CD4-positive, alpha-beta T cell (primary cell): ENCODE measurements around the gene ABCA13. TPM values are rescaled to one million over a fixed set of nuclear protein-coding genes. Genes with fewer than 3 reads are reported as not detected.

Experiments
- ATAC-seq: fragments of 200-7000 bp; cut with Tn5 transposase; one replicate; pipeline ENCODE4 v1.10.0; 2022; ENCODE audit warnings: mild to moderate bottlenecking; ENCODE audit not compliant: poor library complexity
- CTCF ChIA-PET: fragments of 350-600 bp; sonication (Branson Sonifier 250); formaldehyde crosslinking; loops from one replicate; lab custom pipeline; 2021; ENCODE audit warnings: antibody characterized with exemption, inconsistent platforms; lab: Charles Lee
- POLR2A ChIA-PET: fragments of 350-600 bp; sonication (Branson Sonifier 250); formaldehyde crosslinking; loops from one replicate; lab custom pipeline; 2021; ENCODE audit warnings: antibody characterized with exemption, inconsistent platforms; lab: Charles Lee
- DNase-seq, 14 experiments: peaks; one replicate each; pipeline ENCODE4 v3.0.0-alpha.2; 2013 to 2020; ENCODE audit warnings: mixed read lengths in 2 of 14
- H3K27ac ChIP-seq, 2 donors: one replicate each; pipeline versions ENCODE4 v1.5.1 to v1.7.0; 2013; ENCODE audit warnings: low read length in 2 of 2, low read depth in 1 of 2, mild to moderate bottlenecking in 1 of 2
- H3K27me3 ChIP-seq, 2 experiments: 1 replicate in 1 of 2; 2 replicates in 1 of 2; pipeline versions ENCODE4 v1.6.1 to v1.7.0; 2013; ENCODE audit warnings: low read length in 2 of 2, control low read depth in 1 of 2, mild to moderate bottlenecking in 1 of 2, moderate library complexity in 1 of 2; ENCODE audit not compliant: insufficient read depth in 2 of 2, control insufficient read depth in 1 of 2
- H3K36me3 ChIP-seq: one replicate; pipeline ENCODE4 v1.6.1; 2013; ENCODE audit warnings: low read length, control low read depth; ENCODE audit not compliant: insufficient read depth
- H3K4me1 ChIP-seq: one replicate; pipeline ENCODE4 v1.6.1; 2013; ENCODE audit warnings: low read length, control low read depth; ENCODE audit not compliant: insufficient read depth
- H3K4me3 ChIP-seq: one replicate; pipeline ENCODE4 v1.5.1; 2013; ENCODE audit warnings: mild to moderate bottlenecking, low read length, moderate library complexity
- H3K9me3 ChIP-seq, 2 experiments: 1 replicate in 1 of 2; 2 replicates in 1 of 2; pipeline versions ENCODE4 v1.6.1 to v1.7.0; 2013; ENCODE audit warnings: low read length in 2 of 2, mild to moderate bottlenecking in 2 of 2, control low read depth in 1 of 2, moderate library complexity in 1 of 2; ENCODE audit not compliant: control insufficient read depth in 1 of 2, insufficient read depth in 1 of 2
- H3K27ac Mint-ChIP-seq: one replicate; pipeline ENCODE4 v1.8.0; 2020; ENCODE audit warnings: mixed read lengths
- H3K27me3 Mint-ChIP-seq: one replicate; pipeline ENCODE4 v1.8.0; 2021; ENCODE audit warnings: mixed read lengths
- H3K36me3 Mint-ChIP-seq: one replicate; pipeline ENCODE4 v1.8.0; 2021; ENCODE audit warnings: low read depth, mixed read lengths
- H3K4me1 Mint-ChIP-seq: one replicate; pipeline ENCODE4 v1.8.0; 2021; ENCODE audit warnings: low read depth, mixed read lengths
- H3K4me3 Mint-ChIP-seq: one replicate; pipeline ENCODE4 v1.8.0; 2020; ENCODE audit warnings: mild to moderate bottlenecking, mixed read lengths
- H3K9me3 Mint-ChIP-seq: one replicate; pipeline ENCODE4 v1.8.0; 2020; ENCODE audit warnings: mixed read lengths
- intact Hi-C, 2 experiments: fragments of 100-400 bp; cut with DNase I in 1 of 2; cut with micrococcal nuclease in 1 of 2; formaldehyde crosslinking; loops; one replicate each; pipeline versions ENCODE4 v1.15.1 to v1.9.0; 2023 to 2025; cut with DNase I, micrococcal nuclease
- total RNA-seq, 174 experiments: library from RNA in 2 of 174; stranded (reverse) in 2 of 174; gene quantifications; one replicate each; pipeline ENCODE4 v1.2.3 and lab custom pipeline; 2021 to 2026
- TF ChIP-seq, protein P1 (sequence below): fragments of 200-600 bp; IDR thresholded peaks from one replicate; pipeline ENCODE4 v1.8.0; 2022; ENCODE audit warnings: antibody characterized with exemption, mild to moderate bottlenecking

ABCA13 gene
- total RNA-seq, 2 experiments from 2014 or later = not detected

GRCh38 chr7:48427671-48428070 is 256.4 kb downstream of the ABCA13 start:
- no peaks in the 10 kb centered on the region for H3K4me1 Mint-ChIP-seq
- ChIA-PET POLR2A (no interaction called here), CTCF (no interaction called here)
- H3K36me3 Mint-ChIP-seq = no peaks in the 10 kb centered on the region
- no peak for DNase-seq
- TF ChIP-seq, protein P1, sequence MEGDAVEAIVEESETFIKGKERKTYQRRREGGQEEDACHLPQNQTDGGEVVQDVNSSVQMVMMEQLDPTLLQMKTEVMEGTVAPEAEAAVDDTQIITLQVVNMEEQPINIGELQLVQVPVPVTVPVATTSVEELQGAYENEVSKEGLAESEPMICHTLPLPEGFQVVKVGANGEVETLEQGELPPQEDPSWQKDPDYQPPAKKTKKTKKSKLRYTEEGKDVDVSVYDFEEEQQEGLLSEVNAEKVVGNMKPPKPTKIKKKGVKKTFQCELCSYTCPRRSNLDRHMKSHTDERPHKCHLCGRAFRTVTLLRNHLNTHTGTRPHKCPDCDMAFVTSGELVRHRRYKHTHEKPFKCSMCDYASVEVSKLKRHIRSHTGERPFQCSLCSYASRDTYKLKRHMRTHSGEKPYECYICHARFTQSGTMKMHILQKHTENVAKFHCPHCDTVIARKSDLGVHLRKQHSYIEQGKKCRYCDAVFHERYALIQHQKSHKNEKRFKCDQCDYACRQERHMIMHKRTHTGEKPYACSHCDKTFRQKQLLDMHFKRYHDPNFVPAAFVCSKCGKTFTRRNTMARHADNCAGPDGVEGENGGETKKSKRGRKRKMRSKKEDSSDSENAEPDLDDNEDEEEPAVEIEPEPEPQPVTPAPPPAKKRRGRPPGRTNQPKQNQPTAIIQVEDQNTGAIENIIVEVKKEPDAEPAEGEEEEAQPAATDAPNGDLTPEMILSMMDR = no peak
- H3K27ac Mint-ChIP-seq = no peak overlapping the region
- Histone ChIP-seq H3K4me3 (no peak overlapping the region), H3K4me1 (no peaks in the 10 kb centered on the region), H3K9me3 (no peaks in the 10 kb centered on the region), H3K36me3 (no peaks in the 10 kb centered on the region), H3K27me3 (no peaks in the 10 kb centered on the region), H3K27ac (no peak overlapping the region)
- H3K4me3 Mint-ChIP-seq = no peak overlapping the region
- no peaks in the 10 kb centered on the region for H3K27me3 Mint-ChIP-seq
- ATAC-seq = no peak
- intact Hi-C loops = no loop called here
- no peaks in the 10 kb centered on the region for H3K9me3 Mint-ChIP-seq

GRCh38 chr7:48428091-48428684 is 256.9 kb downstream of the ABCA13 start:
- POLR2A ChIA-PET = no interaction called here
- Histone ChIP-seq H3K4me3 (no peak overlapping the region), H3K27me3 (no peaks in the 10 kb centered on the region), H3K36me3 (no peaks in the 10 kb centered on the region), H3K9me3 (no peaks in the 10 kb centered on the region), H3K27ac (no peak overlapping the region), H3K4me1 (no peaks in the 10 kb centered on the region)
- Mint-ChIP-seq H3K4me3 (no peak overlapping the region), H3K27ac (no peak overlapping the region), H3K36me3 (no peaks in the 10 kb centered on the region), H3K9me3 (no peaks in the 10 kb centered on the region), H3K27me3 (no peaks in the 10 kb centered on the region), H3K4me1 (no peaks in the 10 kb centered on the region)
- TF ChIP-seq, protein P1 = no peak
- intact Hi-C loops = no loop called here
- DNase-seq (no peak), ATAC-seq (no peak)
- CTCF ChIA-PET = no interaction called here

DNA sequence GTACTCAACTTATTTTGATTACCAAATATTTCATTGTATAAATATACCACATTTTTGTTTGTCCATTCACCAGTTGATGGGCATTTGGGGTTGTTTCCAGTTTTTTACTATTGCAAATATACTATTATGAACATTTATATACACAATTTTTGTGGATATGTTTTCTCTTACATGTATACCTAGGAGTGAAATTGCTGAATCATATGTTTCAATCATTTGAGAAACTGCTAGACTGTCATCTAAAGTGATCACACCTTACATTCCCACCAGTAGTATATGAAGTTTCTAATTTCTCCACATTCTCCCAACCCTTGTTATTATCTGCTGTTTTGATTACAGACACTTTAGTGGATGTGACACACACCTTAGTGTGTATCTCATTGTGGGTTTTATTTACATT is 257.9 kb downstream of the ABCA13 start:
- H3K4me1 Mint-ChIP-seq = no peaks in the 10 kb centered on the region
- no peaks in the 10 kb centered on the region for H3K36me3 ChIP-seq
- H3K4me1 ChIP-seq = no peaks in the 10 kb centered on the region
- TF ChIP-seq, protein P1 = no peak
- DNase-seq (no peak), ATAC-seq (no peak)
- H3K4me3 Mint-ChIP-seq = no peak overlapping the region
- intact Hi-C loops = no loop called here
- no peaks in the 10 kb centered on the region for H3K27me3 Mint-ChIP-seq
- H3K36me3 Mint-ChIP-seq = no peaks in the 10 kb centered on the region
- no peak overlapping the region for H3K27ac Mint-ChIP-seq
- POLR2A ChIA-PET = no interaction called here
- H3K27ac ChIP-seq = no peak overlapping the region
- no peaks in the 10 kb centered on the region for H3K9me3 Mint-ChIP-seq
- no peak overlapping the region for H3K4me3 ChIP-seq
- H3K9me3 ChIP-seq = no peaks in the 10 kb centered on the region
- CTCF ChIA-PET = no interaction called here
- no peaks in the 10 kb centered on the region for H3K27me3 ChIP-seq
